ENCODE results near the gene TRMT6.

TRMT6 gene

DNA sequence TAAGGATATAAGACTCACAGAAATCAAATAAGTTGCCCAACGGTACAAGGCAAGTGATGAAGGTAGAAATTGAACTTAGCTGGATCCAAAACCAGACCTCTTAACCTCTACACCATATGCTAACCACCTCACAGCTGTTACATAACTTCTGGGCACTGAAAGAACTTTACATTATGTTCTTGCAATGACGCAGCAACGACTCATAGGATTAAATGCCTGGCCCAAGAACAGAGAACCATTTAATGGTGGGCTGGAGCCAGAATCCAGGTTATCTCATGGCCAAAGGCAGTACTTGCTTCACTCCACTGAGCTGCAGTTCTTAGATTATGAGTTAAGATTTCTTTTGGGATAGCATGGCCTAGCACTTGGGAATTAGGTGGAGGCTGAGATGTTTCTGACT, 4.4 kb downstream of the TRMT6 start:
- DNase-seq: no peak

DNA sequence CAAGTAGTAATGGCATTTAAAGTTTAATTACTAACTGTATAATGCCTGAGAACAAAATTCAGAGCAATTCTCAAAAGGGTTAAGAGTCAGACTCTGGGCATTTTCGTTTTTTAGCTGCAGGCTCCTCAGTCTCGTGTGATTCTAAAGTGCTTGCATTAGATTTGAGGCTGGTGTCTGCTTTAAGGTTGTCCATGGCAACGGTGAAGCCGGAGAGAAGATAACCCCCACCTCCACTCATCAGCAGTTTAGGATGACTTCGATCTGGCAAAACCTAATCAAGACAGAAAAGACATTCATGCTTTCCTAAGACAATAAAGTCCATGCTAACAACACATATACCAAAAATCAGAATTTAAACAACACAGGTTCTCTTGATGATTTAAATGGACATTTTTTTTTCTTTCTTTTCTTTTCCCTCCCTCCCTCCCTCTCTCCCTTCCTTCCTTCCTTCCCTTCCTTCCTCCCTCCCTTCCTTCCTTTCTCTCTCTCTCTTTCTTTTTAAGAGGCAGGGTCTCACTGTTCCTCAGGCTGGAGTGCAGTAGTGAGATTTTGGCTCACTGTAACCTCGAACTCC, 11.8 kb downstream of the TRMT6 start:
- DNase-seq: no peak

DNA sequence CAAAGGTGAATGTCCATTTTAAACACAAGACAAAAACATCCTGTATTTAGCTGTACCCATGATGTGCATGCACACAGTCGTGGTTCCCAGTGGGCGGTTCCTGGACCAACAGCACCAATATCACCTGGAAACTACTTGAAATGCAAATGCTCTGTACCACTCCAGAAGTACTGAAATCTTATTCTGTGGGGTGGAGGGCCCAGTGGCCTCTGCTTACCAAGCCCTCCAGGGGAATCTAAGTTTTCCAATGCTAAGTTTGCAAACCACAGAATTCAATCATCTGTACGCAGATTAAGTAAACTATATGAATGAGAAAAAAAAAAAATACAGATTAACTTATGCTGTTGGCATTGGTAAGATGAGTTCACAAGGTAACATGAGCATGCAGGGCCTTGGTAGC, 14.1 kb downstream of the TRMT6 start:
- no peak for DNase-seq

DNA sequence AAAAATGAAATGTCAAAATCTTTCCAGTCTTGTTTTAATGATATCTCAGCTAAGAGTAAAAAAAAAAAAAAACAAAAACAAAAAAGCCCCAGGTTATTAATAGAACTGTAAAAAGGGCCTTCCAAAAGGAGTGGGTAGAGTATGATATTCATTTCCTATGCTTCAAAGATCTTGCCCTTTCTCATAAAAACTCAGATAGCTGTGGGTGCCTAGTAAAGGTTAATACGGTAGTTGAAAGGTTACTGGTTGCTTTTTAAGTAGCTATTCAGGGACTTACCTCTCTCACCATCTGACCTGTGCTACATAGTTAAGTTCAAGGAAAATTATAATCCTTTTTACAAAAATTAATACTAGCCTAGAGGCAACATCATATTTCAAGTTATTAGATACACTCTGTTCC, 14.9 kb downstream of the TRMT6 start:
- DNase-seq: no peak

DNA sequence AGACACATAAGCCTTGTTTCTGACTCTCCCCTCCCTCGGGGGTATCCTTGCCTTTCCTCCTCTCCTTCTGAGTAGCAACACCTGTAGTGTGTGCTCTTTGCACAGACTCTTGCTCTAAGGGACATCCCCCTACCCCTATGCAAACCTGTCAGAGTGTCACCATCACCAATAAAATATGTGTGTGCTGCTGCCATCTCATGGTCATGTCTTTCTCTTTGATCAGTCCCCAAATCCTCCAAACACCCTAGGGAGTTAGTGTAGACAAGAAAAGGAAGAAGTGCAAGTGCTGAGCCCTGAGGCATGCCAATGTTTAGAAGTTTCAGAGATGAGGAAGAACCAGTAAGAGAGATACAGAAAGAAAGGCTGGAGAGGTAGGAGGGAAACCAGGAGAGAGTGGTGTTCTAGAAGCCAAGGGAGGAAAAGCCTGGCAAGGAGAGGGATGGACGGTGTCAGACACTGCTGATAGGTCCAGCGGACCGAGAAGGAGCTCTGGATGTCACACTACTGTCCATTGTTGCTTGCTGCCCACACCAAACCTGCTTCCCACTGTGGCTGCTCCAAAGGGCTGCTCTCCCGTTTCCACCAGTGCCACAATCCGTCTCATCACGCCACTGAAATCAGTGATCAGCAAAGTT, 16.4 kb downstream of the TRMT6 start:
- DNase-seq: no peak

DNA sequence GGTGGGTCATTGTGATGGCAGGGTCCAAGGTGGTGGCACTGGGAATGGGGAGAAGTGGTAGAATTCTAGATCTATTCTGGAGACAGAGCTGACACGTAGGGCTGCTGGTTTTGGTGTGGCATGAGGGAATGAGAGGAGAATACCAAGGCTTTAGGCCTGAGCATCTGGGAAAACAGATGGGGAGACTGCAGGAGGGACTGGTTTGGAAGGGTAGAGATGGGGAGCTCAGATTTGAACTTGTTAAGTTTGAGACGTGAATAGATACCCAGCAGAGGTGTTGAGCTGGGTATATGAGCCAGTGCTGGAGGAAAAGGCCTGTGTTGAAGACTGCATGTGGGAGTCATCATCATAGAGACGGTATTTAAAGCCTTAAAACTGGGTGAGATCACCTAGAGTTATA, 17.5 kb downstream of the TRMT6 start:
- no peak for DNase-seq

DNA sequence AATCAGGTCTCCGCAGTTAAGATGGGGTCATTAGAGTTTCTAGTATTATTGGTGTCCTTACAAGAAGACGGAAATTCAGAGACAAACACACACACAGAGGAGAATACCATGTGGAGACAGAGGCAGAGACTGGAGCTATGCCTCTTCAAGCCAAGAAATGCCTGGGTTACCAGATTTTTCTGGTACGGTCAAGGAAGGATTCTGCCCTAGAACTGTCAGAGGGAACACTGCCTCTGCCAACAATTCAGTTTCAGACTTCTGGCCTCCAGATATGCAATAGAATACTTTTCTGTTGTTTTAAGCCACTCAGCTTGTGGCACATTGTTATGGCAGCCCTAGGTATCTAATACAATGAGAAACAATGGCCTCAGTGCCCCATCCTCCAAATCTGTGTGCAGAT, 18.9 kb downstream of the TRMT6 start:
- no peak for DNase-seq

DNA sequence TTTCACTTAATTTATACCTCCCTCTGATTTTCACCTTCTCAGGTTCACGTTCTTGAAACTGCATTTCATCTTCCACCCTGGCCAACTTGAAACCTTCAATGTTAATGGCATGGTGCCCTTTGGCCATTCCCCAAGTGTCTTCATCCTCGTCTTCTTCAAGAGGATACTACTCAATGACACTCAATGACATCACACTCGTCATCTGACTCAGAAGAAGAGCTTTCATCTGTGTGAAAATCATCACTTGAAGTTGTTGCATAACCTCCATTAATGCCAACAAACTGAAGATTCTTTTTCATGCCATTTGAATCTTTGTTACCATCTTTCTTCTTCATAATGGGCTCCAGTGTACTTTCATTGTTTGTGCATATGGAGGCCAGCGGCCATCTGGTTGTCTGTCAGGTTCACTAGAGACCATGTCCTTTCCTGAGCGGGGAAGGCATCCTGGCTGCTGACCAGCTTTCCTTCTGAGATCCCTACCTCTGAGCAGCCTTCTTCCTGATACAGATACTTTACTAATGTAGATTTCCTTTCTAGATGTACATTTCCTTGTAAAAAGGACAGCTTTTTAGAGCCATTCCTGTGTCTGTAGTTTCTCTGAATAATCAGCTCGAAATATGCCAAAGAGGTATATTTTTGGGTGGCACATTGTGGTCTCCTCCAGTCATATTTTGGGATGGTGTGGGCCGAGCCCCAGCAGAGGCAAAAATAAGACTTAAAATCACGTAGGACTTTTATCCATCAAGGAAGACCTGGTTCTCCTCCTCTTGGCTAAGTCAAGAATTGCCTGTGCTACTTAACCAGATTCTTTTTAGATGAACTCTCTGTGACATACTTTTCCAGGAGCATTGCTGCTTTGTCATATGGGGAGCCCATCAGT, 21.3 kb downstream of the TRMT6 start:
- DNase-seq: no peak

DNA sequence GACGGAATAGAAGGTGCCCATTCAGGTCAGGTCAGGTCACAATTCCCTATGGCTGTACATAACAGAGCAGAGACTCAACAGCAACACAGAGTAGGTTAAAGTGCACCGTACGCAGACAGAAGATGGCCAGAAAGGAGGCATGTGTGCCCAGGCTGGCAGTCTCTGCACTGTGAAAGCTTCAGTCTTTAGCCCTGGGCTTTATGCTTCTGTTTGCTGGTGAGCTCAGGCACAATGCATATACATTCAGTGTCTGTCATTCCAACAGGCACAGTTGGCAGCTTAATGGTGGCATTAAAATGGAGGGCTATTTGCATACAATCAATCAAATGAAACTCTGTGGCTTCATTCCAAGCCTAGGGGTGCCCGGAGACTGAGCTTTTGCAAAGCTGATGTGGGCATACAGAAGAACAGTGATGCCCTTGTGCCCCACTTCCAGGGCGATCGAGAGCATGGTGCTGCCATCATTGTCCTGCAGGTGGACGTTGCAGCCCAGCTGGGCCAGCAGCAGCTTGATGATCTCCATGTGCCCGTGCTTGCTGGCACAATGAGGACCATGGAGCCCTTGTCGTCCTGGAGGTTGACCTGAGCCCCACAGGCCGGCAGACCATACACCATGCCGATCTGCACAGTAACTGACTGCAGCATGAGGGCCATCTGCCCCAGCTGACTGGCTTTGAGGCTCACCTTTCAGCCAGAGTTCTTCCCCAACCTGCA, 22.4 kb downstream of the TRMT6 start:
- no peak for DNase-seq

DNA sequence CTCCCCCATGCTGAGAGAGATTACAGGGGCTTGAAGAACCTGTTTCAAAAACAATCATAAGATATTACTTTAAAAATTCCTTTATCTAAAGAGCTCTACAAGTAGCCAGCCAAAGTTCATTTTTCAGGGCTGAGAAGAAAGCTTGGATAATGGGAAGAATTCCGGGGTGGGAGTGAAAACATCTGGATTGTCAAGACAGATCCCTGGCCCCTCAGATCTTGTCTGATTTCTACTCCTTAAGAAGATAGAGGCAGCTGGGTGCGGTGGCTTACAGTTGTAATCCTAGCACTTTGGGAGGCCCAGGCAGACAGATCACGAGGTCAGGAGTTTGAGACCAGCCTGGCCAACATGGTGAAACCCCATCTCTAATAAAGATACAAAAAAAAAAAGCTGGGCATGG, 24.8 kb downstream of the TRMT6 start:
- no peak for DNase-seq

DNA sequence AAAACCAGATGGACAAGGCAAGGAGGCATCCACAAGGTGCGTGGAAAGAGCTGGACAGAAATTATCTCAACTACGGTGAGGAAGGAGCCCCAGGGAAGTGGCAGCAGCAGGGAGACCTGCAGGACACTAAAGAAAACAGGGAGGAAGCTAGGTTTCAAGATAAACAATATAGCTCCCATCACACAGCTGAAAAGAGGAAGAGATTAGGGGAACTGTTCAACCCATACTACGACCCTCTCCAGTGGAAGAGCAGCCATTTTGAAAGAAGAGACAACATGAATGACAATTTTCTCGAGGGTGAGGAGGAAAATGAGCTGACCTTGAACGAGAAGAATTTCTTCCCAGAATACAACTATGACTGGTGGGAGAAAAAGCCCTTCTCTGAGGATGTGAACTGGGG, 26.8 kb downstream of the TRMT6 start:
- no peak for DNase-seq

DNA sequence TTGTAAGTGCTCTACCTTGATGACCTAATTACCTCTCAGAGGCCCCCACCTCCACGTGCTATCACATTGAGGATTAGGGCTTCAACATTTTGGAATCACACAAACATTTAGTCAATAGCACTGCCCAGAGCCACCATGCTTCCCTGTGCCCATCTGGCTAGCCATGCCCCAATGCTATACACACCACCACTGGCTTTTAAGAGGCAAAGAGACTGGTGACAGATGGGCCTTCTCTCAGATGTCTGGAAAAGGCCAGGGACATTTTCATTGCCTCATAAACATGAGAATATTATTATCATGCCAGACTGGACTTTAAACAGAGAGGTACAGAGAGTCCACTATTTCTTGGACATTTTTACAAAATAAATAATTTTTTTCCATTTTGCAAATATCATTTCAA, 29.8 kb downstream of the TRMT6 start:
- no peak for DNase-seq

DNA sequence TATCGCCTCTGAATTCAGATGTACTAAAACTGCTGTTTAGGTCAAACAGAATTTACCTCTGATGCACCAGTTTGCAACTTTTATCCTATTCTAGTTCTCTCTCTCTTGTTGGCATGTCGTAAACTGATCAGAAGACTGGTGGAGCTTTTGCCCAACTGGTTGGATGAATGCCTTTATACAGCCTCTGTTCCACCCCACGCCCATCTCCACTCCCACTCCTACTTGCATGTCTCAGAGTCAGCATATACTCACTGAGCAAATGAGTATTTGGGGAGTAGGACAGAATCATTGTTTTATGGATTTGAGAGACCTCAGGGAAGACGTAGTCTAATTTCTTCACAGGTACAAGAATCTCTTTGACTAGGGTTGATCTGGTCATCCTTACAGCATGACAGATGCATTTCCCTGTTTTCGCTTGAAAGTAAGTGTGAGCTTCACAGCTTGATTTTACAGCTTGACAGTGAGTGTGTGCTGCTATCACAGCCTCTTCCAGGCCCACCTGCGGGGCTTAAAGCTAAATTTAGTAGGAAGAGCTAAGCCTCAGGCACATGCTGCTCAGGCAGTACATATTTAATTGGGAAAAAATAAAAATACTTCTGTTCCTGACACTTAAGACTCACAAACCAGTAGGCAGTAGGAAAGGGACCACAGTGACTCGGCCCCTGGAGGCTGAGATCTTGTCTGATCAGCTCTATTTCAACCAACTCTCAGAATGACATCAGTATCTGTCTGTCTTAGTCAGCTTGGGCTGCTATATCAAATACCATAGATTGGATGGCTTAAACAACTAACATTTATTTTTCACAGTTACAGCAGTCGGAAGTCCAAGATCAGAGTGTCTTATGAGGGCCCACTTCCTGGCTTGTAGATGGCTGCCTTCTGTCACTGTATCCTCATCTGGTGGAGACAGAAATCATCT, 30.4 kb downstream of the TRMT6 start:
- DNase-seq: no peak

DNA sequence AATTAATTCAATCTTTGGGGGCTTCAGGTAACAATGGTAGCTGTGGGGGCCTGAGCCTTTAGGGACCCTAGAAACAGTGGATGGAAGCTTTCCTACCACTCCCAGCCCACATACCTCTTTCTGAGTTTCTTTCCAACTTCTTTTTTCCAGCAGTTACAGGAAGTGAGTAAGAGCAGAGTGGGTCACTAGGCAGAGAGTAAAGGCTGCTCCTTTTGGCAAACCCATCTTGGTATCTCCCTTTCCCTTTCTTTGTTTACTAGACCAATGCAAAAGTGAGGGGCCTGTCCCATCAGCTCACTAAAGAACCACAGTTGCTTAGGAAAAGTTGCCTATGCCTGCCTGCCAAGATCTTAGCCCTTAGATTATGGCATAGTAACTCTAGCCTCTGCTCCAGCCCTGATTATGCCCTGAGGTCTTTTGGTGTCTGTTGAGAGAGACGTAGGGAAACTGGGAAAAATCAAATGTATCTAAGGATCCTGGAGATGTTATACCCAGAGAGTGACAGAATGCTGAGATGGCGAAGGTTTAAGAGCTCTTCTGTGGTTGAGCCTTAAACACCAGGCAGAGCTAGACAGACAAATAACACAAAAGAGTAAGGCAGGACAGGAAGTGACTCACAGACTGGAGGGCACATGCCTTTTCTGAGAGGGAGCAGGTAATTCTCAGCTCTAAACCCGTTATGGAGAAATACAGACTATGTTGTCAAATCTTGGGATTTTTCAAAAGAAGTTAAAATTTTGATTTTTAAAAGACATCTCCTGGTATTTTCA, 31.3 kb downstream of the TRMT6 start:
- no peak for DNase-seq

DNA sequence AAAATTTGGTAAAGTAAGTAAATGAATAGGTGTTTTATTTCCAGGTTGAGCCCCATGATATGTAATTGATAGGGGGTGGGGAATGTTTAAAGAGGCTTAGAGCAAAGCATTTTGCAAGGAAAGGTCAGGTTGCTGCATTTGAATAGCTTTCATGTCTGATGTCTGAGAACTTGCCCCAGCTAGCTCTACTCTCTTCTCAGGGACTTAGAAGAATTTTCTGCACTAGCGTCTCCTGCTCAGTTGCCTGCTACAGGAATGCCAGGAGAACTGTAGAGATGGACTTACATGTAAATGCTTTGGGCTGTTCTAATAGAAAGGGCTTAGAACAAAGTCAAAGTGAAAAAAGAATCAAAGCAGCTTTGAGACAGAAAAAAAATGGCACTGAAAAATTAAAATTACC, 35.5 kb downstream of the TRMT6 start:
- DNase-seq: no peak

DNA sequence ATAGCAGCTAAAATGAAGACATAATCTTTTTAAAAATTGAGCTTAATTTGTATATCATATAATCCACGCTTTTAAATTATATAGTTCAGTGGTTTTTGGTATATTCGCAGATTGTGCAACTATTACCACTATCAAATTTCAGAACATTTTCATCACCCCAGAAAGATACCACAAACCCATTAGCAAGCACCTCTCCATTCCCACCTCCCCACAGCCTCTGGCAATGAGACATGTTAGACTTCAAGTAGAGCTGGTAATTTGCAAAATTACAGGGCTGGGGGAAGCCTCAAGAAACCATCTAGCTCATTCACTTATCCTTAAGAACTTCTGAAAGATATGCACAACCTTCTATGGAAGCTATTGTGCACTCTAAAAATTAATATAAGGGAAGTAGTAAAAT, 37.2 kb downstream of the TRMT6 start:
- no peak for DNase-seq

DNA sequence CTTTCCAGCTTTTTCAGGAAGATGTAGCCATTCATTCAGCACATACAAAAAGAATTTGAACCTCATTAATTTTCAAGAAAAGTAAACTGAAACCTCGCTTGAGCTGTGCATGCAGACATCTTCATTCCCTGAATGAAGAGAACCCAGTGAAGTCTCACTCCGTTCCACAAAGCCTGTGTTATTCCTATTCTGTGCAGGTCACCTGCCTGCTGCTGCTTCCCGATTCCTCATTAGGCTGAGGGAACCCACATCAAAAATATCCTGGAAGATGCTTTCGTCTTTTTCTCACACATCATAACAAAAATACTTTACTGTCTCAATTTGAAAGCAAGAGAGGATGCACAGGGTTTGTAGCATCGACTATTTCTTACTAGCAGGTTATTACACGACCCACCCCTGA, 40.1 kb downstream of the TRMT6 start:
- no peak for DNase-seq

DNA sequence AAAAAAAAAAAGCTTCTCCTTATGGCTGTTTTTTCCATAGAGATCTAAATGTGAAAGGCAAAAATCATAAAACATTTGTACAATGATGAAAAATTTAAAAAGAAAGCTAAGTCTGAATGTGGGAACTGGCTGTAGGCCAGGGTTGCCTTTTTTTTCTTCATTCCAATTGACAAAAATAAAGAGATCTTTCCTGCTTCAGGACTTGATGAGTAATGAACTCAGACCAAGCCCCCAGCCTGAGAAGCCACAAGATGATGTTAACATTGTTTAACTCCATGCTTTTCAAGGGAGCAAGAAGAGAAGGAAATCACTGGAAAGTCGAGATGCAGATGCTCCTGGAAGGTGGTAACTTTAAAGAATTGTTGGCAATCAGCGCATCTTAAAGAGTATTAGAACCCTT, 41.4 kb downstream of the TRMT6 start:
- DNase-seq: no peak

DNA sequence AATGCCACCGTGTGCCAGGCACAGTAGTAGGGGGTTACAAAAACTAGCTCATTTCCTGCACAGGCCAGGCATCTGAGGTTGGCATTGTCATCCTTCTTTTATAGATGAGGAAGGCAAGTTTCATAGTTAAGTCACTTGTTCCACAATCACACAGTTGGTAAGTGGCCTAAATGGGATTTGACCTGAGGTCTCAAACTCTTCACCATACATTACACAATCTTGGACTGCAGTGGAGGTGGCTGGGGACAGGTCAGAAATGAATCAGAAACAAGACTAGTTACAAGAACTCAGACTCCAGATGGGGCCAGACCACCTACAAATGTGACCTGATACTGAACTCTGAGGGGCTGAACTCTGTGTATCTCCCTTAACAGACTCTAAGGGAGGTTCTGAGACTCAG, 49.4 kb downstream of the TRMT6 start:
- DNase-seq: no peak

DNA sequence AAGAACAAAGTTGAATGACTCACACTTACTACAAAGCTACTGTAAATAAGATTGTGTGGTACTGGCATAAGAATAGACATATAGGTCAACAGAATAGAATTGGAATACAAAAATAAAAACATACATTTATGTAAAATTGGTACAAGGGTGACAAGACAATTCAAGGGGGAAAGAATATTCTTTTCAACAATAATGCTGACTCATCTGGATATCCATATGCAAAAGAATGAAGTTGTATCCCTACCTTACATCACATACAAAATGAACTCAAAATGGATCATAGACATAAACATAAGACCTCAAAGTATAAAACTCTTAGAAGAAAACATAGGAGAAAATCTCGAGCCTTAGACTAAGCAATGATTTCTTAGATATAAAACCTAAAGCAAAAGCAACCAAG, 50.9 kb downstream of the TRMT6 start:
- no peak for DNase-seq

DNA sequence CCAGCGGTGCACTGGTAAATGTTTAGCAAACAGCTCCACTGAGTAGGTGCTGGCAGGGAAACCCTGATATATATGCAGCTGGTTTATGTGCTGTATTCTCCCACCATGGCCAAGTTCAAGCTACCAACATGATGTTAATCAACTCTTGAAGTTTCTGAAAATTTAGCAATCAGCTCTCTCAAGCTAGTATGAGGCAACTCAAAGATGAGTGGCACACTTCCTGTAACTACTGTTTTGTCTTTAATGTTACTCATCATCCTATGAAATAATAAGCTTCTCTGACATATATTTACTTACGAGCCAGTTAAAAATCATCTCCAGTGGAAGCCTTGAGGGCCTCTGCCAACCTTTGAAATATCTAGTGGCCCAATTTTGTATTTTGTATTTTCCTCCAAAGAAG, 54.7 kb downstream of the TRMT6 start:
- no peak for DNase-seq

DNA sequence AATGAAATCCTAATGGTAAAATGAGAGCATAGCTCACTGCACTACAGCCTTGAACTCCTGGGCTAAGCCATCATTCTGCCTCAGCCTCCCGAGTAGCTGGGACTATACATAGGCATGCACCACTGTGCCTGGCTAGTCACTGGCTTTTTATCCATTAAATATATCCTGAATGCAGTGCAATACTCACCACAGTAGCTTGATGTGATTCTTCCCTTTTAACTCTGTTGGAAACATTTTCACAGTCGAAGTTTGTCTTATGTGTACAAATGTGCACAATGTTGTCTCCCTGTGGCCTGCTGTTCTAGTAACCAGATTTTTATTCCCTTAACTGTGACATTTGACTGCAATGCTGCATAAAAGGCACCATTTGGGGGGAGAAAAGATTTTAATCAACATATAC, 56.7 kb downstream of the TRMT6 start:
- no peak for DNase-seq

All from CD4-positive, alpha-beta T cell treated with Interferon gamma for 1 hour (primary cell).